Measurements from ENCODE around the gene GLB1L3.
"Not testable (repeated sequence)": the region's sequence is repeated elsewhere in the genome, so short reads cannot be mapped to it uniquely, and the experiment has no call there.

The GLB1L3 gene

DNA sequence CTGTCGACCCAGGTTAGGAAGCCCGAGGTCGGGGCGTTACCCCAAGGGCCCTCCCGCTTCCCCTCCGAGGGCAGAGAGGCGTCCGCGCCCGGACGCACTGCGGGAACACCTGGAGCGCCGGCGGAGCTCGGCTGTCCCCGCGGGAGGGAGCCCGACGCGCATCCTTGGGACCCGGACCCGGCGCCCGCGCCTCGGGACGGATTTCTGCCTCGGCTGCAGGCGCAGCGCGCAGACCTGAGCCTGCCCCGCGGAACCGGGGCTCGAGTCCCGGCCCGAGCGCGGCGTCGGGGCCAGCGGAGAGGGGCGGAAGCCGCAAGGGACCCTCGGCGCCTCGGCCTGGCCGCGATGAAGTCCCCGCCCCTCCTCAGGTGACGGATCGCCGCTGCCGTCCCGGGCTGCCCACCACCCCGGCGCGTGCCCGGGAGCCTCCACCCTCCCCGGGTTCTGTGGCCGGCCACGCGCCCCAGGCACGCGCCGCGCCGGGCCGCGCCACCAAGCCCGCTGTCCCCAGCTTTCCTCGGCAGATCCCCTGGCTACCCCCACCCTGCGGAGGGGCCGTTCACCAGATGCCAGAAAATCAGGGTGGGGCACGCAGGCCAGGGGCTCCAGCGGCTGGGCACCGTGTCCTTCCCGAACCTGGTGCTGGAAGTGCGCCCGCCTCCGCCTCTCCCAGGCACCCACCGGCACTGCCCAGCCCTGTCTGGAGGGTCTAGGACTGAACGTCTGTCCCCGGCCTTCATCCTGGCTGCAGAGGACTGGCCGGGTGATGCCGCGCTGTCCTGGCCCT is 410 bp downstream of the GLB1L3 start:
- DNase-seq = no peak

DNA sequence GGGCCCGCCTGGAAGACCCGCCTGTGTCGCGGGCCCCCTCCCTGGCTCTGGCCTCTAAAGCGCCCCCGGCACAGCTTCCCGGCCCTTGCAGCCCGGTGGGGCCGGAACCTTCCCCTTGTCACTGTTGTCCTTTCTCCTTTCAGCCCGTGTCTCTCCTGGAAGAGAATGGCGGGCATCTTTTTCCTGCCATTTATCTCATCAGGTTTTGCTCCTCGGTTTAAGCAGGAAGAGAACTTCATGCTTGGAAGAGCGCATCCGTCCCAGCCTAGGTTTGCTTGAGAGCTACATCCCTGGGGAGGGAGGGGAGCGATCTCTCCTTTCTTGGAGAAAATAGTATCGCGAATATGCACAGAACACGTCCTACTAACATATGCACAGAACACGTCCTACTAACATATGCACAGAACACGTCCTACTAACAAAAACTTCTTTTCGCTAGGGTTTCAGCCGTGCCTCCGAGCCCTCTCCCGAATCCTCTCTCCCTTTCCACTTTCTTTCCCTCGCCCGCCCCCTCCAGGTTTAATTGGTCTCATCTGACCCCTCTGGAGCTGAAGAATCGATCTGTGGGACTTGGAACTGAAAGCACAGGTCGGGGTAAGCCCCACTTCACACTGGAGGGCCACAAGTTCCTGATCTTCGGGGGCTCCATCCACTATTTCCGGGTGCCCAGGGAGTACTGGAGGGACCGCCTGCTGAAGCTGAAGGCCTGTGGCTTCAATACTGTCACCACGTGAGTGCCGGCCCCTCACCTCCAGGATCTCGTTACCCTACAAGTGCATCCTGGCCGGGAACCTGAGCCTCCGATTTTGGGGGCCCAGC is 1.2 kb downstream of the GLB1L3 start:
- no peak for DNase-seq

- DNase-seq = no peak
These were observed 2.2 kb downstream of the GLB1L3 start for GRCh38 chr11:134278356-134278755.

DNA sequence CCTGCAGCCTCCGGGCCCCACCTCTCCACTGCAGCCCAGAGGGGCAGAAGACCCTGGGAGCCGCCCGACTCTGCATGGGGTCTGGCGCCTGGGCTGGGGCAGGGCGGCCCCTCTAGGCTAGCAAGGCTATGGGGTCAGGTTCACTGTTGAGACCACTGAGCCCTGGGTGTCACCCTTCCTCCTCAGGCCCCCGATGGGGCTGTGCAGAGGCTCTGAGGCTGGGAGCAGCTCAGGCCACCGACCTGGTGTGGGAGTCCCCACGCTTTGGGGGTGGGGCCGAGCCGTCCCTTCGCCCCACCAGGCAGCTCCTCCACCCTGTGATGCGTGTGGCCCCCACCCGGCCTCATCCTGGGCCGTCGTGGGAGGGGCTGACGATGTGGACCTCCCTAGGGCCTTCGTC is 5.5 kb downstream of the GLB1L3 start:
- not testable (repeated sequence) for DNase-seq

DNA sequence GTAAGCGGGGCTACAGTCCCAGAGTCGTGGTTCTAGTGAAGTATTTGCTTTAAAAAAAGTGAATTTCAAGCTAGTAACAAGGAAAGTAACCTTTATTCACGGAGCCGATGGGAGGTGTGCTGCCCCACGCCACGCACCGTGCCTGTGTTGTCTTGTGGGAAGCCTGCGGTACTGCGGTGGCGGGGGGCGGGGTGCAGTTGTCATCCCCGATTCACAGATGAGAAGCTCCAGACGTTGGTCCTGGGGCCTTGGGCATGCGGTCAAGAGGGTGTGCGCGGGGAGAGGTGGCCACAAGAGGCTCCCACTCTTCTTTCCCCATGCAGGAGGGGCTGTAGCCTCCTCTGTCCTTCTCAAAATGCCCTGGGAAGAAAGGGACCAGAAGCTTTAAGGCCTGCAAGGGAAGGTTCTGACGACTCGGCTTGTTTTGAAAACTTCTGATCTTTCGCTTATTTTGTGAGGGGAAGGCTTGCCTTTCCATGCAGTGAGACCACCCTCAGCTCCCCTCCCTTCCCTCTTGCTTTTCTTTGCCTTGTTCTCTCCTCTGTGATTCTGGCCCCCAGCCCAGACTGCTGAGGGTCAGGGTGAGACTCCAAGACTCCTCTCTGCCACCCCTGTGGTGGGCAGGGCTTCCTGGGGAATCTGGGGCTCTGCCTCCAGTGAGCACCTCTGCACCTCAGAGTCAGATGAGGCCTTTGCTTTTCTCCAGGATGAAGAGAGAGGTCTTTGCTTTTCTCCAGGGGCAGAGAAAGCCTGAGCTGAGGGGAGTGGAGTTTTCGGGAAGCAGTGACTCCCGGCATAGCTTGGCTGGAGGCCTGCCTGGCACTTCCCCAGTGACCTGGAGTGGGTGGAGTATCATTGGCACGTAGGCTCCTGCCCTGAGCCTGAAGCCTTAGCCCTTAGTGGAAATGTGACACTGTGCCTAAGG is 6.2 kb downstream of the GLB1L3 start:
- DNase-seq = no peak

GRCh38 chr11:134283461-134284230 is 7.5 kb downstream of the GLB1L3 start:
- DNase-seq = no peak

DNA sequence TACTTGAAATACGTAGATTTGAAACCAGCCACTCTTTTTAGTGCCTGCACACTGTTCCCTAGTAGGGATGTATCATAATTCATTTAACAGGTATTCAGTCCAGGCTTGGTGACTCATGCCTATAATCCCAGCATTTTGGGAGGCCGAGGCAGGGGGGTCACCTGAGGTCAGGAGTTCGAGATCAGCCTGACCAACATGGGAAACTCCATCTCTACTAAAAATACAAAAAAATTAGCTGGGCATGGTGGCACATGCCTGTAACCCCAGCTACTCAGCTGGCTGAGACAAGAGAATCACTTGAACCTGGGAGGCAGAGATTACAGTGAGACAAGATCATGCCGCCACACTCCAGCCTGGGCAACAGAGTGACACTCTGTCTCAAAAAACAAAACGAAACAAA is 8.2 kb downstream of the GLB1L3 start:
- DNase-seq = not testable (repeated sequence)

- no peak for DNase-seq
These were observed 11.4 kb downstream of the GLB1L3 start for GRCh38 chr11:134287561-134287960.

DNA sequence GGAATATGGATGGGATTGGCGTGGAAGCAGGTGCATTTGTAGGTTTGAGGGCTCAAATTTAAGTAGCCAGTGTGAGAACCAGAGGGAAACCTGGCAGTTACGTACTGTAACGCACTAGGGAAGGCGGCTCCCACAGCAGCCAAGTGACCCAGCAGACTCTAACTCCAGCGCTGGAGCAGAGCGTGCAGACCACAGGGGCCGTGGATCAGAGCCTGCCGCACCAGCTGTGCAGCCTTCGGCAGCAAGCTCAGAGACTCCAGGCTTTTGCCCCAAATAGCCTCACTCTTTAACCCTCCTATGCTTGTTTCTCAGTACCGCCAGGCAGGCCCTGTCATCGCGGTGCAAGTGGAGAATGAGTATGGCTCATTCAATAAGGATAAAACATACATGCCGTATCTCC is 12.3 kb downstream of the GLB1L3 start:
- DNase-seq = no peak

DNA sequence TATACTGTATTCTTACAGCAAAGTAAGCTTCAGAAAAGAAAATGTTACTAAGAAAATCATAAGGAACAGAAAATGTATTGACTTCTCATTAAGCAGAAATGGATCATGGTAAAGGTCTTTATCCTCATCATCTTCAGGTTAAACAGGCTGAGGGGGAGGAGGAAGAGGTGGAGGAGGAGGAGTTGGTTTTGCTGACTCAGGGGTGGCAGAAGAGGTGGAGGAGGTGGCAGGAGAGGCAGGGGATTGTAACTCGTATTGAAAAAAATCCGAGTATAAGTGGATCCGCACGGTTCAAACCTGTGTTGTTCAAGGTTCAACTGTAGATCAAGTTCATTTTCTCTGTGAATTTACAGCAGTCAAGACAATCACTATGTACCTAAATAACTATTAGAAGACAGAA is 13.0 kb downstream of the GLB1L3 start:
- DNase-seq = no peak

DNA sequence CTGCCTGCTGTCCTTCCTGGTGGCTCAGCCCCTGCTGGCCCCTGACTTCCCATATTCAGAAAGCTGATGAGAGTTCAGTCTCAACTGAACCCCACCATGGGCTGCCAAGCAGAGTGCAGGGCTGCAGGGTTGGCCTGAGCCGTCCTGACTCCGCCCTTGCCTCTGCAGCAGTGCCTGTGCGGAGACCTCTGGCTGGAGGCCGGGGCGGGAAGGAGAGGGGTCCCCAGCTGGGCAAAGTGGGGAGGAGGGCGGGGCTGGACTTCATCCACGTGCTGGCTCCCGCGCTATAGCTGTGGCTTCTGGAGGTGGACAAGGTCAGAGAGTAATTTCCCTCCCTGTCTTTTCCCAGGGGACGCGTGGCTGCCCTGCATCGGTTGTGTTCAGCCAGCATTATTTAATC is 13.6 kb downstream of the GLB1L3 start:
- no peak for DNase-seq

DNA sequence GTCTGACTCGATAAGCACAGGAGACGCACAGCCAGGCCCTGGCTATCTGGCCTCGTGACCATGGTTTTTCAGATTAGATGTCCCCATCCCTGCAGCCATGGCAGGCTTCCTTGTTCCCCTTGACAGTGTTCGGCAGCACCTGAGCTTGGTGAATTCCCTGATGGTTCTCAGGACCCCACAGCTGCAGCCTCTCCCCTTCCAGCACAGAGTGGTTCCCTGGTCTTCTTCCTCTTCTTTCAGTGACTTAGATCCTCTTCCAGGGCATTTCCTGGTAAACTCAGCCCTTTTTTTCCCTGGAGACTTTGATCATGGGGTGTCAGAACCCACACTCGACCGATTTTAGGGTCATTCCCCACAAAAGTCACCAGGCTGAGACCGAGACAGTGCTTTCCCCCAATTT is 14.5 kb downstream of the GLB1L3 start:
- no peak for DNase-seq

DNA sequence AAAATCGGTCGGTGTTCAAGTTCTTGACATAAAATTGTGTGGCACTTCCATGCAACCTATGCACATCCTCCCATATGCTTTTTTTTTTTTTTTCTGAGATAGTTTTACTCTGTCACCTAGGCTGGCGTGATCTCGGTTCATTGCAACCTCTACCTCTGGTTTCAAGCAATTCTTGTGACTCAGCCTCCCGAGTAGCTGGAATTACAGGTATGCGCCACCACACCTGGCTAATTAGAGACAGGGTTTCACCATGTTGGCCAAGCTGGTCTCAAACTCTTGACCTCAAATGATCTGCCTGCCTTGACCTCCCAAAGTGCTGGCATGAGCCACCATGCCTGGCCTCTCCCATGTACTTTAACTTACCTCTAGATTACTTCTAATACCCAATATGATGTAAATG is 15.0 kb downstream of the GLB1L3 start:
- DNase-seq = no peak

- DNase-seq = no peak
These were observed 16.5 kb downstream of the GLB1L3 start for GRCh38 chr11:134292661-134293060.

GRCh38 chr11:134293119-134294113 is 17.2 kb downstream of the GLB1L3 start:
- no peak for DNase-seq

GRCh38 chr11:134294664-134295063 is 18.5 kb downstream of the GLB1L3 start:
- DNase-seq = no peak

GRCh38 chr11:134312223-134312622 is 36.0 kb downstream of the GLB1L3 start:
- DNase-seq = no peak

GRCh38 chr11:134312807-134313206 is 36.6 kb downstream of the GLB1L3 start:
- DNase-seq = no peak

- DNase-seq = no peak
These were observed 37.2 kb downstream of the GLB1L3 start for GRCh38 chr11:134313379-134313778.

DNA sequence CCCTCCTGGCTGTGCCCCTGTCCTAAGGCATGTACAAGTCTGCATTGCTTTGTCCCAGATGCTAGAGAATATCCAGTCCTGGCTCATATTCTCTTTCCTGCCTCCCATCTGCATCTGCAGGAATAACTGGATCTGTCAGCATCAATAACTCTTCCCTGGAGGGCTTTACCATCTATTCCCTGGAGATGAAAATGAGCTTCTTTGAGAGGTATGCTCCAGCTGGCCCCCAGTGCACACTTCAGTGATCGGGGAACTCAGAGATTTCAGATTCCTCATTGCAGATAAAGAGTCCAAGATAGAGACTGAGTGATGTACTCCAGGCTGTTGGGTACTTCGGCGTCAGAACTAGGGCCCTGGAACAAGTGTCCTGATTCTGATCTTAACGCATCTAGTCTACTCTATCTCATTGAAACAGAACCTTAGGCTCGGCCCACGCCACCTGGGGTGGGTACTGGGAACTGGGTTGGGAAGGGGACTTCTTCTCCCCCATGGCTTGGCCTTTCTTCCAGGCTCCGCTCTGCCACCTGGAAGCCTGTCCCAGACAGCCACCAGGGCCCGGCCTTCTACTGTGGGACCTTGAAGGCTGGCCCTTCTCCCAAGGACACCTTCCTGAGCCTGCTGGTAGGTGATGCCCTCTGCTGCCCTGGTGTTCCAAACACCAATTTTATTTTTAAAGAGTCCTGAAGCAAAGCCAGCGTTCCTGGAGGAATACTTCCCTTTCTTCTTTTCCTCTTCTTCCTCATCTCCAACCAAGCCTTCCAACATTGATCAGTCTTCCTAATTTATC is 37.8 kb downstream of the GLB1L3 start:
- DNase-seq = no peak
